ENCODE data around the gene APEH. TPM values are rescaled to one million over a fixed set of nuclear protein-coding genes. Genes with fewer than 3 reads are reported as not detected.

Gene APEH
- total and polyA plus RNA-seq, 2 of the 4 experiments (the other 2 are of a cell fraction), result 89.2 to 142 TPM

DNA sequence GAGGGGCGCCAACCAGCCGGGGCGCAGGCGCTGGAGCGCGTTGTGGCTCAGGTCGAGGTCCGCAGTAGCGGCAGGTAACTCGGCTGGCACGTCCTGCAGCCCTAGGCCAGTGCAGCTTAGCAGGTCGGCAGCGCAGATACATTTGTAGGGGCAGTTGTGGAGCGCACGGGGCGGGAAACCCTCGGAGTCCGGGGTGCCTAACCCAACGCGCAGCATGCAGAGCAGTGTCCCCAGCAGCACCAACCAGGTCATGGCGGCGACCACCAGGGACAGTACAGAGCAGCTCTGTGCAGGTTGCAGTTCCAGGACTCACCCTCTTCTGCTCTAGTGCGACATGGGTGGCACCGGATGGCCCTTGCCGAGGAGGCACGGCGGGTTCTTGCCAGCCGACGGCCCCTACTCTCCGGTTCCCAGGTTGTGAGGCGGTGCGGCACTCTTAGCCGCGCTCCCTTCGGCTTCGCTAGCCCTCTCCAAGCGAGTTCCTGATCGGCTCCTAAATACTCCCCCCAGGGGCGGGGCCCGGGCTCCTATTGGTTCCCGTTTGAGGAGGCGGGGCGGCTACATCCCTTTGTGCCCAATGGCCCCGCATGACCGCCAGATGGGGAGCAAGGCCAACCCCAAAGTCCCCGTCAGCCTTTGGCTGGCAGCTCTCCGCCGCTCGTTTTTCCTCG, 45.2 kb downstream of the APEH start, which contains the start of gene AMIGO3:
Gene AMIGO3, minus strand, starts transcription at position 471 of the 671 bp plus-strand sequence. Its CDS starts 219 bp downstream, at position 252.
- Histone ChIP-seq H3K4ac (ENCODE audit: low read depth, low read length) (peak within 1 kb of the TSS; percentile 31), H3K56ac (ENCODE audit: extremely low read depth, insufficient read depth, low read length) (no peak within 1 kb of the TSS), H3K9me3 (ENCODE audit: control insufficient read depth, insufficient read depth, low read length) (no peaks in the 10 kb centered on the region), H2BK5ac (ENCODE audit: low read depth, low read length, poor library complexity, severe bottlenecking) (no peak within 1 kb of the TSS), H2AK5ac (ENCODE audit: low read depth, low read length) (peak within 1 kb of the TSS; percentile 46; the same call in 1 of the 2 replicates), H4K8ac (ENCODE audit: low read depth in 2 of 2, low read length in 2 of 2) (peak within 1 kb of the TSS in 1 of 2 experiments; percentile 43; a peak in 1 of 4 replicates), H3K4me3 (ENCODE audit: insufficient read depth, low read depth, low read length) (peak within 1 kb of the TSS; percentile 69), H4K20me1 (ENCODE audit: insufficient read depth, low read length) (peaks cover 31% of the 10 kb centered on the region), H4K5ac (ENCODE audit: low read depth, low read length) (0 out of 2 replicates have a peak within 1 kb of the TSS, but pooled peaks have one; percentile 33), H3K9ac (ENCODE audit: low read depth, low read length) (peak within 1 kb of the TSS; percentile 65; the same call in 1 of the 2 replicates), H3K23ac (ENCODE audit: low read depth, low read length) (peak within 1 kb of the TSS; percentile 49), H3K27ac (ENCODE audit: insufficient read depth, low read length) (no peak within 1 kb of the TSS; the same call in 1 of the 2 replicates), H3K4me1 (ENCODE audit: control insufficient read depth, insufficient read depth, low read length) (peaks cover 13% of the 10 kb centered on the region), H3K14ac (replicated peaks; ENCODE audit: low read depth, low read length) (peak within 1 kb of the TSS; percentile 38; the same call in 1 of the 2 replicates), H3K36me3 (ENCODE audit: control insufficient read depth, insufficient read depth, low read length) (peaks cover 30% of the 10 kb centered on the region), H2AK9ac (replicated peaks; ENCODE audit: low read depth, low read length, poor library complexity) (peak within 1 kb of the TSS; percentile 91), H3K79me1 (ENCODE audit: low read depth in 1 of 2, low read length in 2 of 2) (peaks cover 15 to 38% of the 10 kb centered on the region in 2 experiments; a peak in 3 of 4 replicates), H2BK20ac (ENCODE audit: low read depth, low read length) (no peak within 1 kb of the TSS), H3K9me1 (ENCODE audit: insufficient read depth, low read length) (peaks cover 5% of the 10 kb centered on the region; the same call in 1 of the 2 replicates), H3K4me2 (ENCODE audit: low read depth, low read length) (peak within 1 kb of the TSS; percentile 98), H2BK15ac (ENCODE audit: low read depth, low read length) (no peak within 1 kb of the TSS), H2AFZ (replicated peaks; ENCODE audit: low read length, poor library complexity) (peak within 1 kb of the TSS; percentile 95), H2BK120ac (ENCODE audit: low read depth, low read length) (no peak within 1 kb of the TSS), H3K18ac (ENCODE audit: low read depth, low read length) (no peak within 1 kb of the TSS), H3K27me3 (ENCODE audit: control insufficient read depth, insufficient read depth, low read length) (no peaks in the 10 kb centered on the region), H4K91ac (ENCODE audit: insufficient read depth, low read depth, low read length) (no peak within 1 kb of the TSS)
- DNase-seq (peak; percentile 86), ATAC-seq (ENCODE audit: low read depth) (peak; percentile 75)
- POLR2A ChIA-PET (ENCODE audit: unreplicated experiment), result interaction anchor here (0.6 to 0.8 kb wide), 2 partner anchors 42 to 117 kb away, joined by 4 to 5 read pairs; no protein-coding TSS in a partner anchor
- CTCF ChIA-PET, result interaction anchor here (1.0 to 3.3 kb wide), 3 partner anchors 120 to 186 kb away, joined by 3 to 9 read pairs (median 3); no protein-coding TSS in a partner anchor
- intact Hi-C loops (cut with micrococcal nuclease) (loop anchor here (1.0 kb wide), 1 partner anchor 120 kb away; no protein-coding TSS in a partner anchor), dilution Hi-C loops (cut with HindIII; ENCODE audit: low sequenced_read_pairs, unreplicated experiment) (no loop called here), in situ Hi-C loops (cut with MboI; ENCODE audit: low sequenced_read_pairs) (no loop called here)
- BruUV-seq (replicated peaks), result no TSS peak
- 3% methylated on average over 25 of the region's 50 CpGs; no CpG with 5 or more reads in 1 of the 2 experiments for WGBS, 2 experiments (ENCODE audit: extremely low coverage in 2 of 2, insufficient read length in 1 of 2)
- TF ChIP-seq POLR2A (IDR thresholded peaks at IDR 0.05; ENCODE audit: low read depth, low read length) (peak; percentile 53; the same call in 1 of the 2 replicates), RAD21 (IDR thresholded peaks at IDR 0.05; ENCODE audit: low read length) (peak; percentile 38), MAFK (IDR thresholded peaks at IDR 0.05; ENCODE audit: low read depth, low read length) (no peak), BHLHE40 (IDR thresholded peaks at IDR 0.05; ENCODE audit: low read depth, low read length) (no peak), RFX5 (IDR thresholded peaks at IDR 0.05; ENCODE audit: low read depth, low read length) (no peak), NFE2L2 (IDR thresholded peaks at IDR 0.05; ENCODE audit: low read depth, low read length) (no peak), MXI1 (IDR thresholded peaks at IDR 0.05; ENCODE audit: borderline replicate concordance, low read depth, low read length) (no peak), CHD1 (IDR thresholded peaks at IDR 0.05; ENCODE audit: low read depth, low read length) (no peak), USF2 (IDR thresholded peaks at IDR 0.05; ENCODE audit: low read depth, low read length) (peak; percentile 28; the same call in 1 of the 2 replicates), SMC3 (IDR thresholded peaks at IDR 0.05; ENCODE audit: low read depth, low read length) (0 out of 2 replicates have a peak, but pooled peaks have one; percentile 17), MAZ (IDR thresholded peaks at IDR 0.05; ENCODE audit: borderline replicate concordance, low read depth, low read length) (peak; percentile 74; the same call in 1 of the 2 replicates)
- TF ChIP-seq, protein P1, sequence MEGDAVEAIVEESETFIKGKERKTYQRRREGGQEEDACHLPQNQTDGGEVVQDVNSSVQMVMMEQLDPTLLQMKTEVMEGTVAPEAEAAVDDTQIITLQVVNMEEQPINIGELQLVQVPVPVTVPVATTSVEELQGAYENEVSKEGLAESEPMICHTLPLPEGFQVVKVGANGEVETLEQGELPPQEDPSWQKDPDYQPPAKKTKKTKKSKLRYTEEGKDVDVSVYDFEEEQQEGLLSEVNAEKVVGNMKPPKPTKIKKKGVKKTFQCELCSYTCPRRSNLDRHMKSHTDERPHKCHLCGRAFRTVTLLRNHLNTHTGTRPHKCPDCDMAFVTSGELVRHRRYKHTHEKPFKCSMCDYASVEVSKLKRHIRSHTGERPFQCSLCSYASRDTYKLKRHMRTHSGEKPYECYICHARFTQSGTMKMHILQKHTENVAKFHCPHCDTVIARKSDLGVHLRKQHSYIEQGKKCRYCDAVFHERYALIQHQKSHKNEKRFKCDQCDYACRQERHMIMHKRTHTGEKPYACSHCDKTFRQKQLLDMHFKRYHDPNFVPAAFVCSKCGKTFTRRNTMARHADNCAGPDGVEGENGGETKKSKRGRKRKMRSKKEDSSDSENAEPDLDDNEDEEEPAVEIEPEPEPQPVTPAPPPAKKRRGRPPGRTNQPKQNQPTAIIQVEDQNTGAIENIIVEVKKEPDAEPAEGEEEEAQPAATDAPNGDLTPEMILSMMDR (conservative IDR thresholded peaks at IDR 0.05; ENCODE audit: low read depth, low read length), result peak; percentile 39
- TF ChIP-seq, protein P2, sequence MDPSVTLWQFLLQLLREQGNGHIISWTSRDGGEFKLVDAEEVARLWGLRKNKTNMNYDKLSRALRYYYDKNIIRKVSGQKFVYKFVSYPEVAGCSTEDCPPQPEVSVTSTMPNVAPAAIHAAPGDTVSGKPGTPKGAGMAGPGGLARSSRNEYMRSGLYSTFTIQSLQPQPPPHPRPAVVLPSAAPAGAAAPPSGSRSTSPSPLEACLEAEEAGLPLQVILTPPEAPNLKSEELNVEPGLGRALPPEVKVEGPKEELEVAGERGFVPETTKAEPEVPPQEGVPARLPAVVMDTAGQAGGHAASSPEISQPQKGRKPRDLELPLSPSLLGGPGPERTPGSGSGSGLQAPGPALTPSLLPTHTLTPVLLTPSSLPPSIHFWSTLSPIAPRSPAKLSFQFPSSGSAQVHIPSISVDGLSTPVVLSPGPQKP (IDR thresholded peaks at IDR 0.05; ENCODE audit: borderline replicate concordance, low read depth, low read length), result no peak
